Measurements from ENCODE around the gene CENPU.

The CENPU gene

DNA sequence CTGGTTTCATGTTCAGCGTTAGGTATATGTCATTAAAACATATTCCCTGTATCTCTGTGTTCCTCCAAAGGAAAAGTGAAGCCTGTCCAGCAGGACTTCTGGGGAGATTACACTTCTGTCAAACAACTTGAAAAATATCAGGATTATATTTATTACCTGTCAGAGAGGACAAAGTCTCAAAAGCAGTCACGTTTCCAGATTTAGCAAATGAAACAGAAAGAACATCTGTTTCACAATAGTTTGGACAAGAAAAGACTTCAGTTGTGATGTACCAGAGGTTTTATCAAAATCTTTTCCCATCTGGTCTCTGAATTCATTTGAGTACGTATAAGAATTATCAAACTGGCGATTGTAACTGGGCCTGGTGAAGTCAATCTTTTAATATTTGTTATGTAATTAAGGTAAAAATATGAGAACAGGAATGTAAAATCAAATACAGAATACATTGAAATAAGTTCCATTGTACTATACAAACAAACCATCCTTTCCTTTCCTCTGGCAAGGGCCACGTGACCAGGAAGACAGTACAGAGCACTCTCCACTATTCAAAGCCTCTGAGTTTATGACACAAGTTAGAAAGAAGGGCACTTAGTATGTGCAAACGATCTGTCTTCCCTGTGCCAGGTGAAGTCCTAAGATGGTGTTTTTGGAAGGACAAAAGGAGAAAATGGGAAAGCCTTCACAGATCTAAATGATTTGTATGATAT, 87.8 kb downstream of the CENPU start:
- in situ Hi-C loops (cut with MboI; ENCODE audit: low sequenced_read_pairs): no loop called here

DNA sequence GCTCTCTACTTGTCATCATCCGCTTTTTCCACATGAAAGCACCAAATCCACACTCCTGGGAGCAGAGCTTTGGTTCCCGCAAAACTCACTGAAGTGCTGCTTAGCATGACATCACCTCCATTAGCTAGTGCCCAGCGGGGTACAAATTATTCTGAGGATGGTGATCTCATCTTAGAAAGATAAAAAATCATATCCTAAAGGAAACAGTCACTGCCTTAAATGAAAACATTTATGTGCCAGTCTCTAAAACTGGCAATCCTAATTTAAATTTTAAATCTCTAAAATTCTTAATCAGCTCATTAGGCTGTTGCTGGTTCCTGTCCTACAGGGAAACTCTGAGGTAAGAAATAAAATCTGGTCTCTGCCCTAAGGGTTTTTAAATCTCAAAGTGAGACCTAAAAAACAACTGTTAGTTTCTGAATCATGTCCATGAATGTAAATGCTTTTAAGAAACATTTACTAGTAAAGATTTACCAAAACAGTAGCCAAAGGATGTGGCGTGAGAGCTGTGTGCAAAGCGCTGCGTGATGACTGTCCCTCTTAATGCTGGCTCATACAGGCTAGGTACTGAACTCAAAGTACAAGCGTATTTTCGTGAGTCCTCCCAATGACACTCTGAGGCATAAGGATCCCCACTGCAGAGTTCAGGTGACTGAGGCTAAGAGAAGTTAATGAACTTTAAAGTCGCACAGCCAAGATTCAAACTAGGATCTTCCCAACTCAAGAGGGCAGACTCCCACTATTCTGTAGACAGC, 89.2 kb downstream of the CENPU start:
- in situ Hi-C loops (cut with MboI; ENCODE audit: low sequenced_read_pairs): no loop called here

Measured in HL-60/S4 (cell line).